K562 (cell line): ENCODE results near the gene CHAD. TPM values are rescaled to one million over a fixed set of nuclear protein-coding genes. Genes with fewer than 3 reads are reported as not detected.

ENCODE experiments used
- ATAC-seq: fragments of 200-7000 bp; cut with Tn5 transposase; 3 replicates; pipeline ENCODE4 v1.9.1; 2020; ENCODE audit warnings: moderate library complexity
- BruUV-seq: library from RNA; stranded (reverse); fragments of 400-500 nt; replicated peaks from 2 replicates; lab custom pipeline; 2021; lab: Mats Ljungman, UMichigan
- CTCF ChIA-PET: fragments of 300-600 bp; formaldehyde crosslinking; extraction: SDS; loops from one replicate; lab custom pipeline; 2021; ENCODE audit warnings: low intra/inter-chr PET ratio; lab: Yijun Ruan, JAX
- POLR2A ChIA-PET: fragments of 300-600, 350-650 bp; sonication (Branson Sonifier 250); formaldehyde crosslinking; extraction: SDS; loops from one replicate; lab custom pipeline; 2021; ENCODE audit warnings: antibody characterized with exemption, inconsistent platforms; lab: Yijun Ruan, JAX
- DNase-seq, 4 experiments: peaks; one replicate each; pipeline versions ENCODE4 v3.0.0 to v3.0.0-alpha.2; 2011 to 2018; ENCODE audit warnings: low spot score in 3 of 4, mixed read lengths in 3 of 4; ENCODE audit errors: extremely low read depth in 1 of 4
- FAIRE-seq: peaks from 2 replicates; lab custom pipeline; 2011; peaks lifted over from hg19 to GRCh38; lab: Jason Lieb, UNC
- H2AFZ ChIP-seq: 2 replicates; pipeline ENCODE4 v1.6.0; 2011; ENCODE audit warnings: low read depth, low read length, control low read depth, inconsistent platforms
- H3K27ac ChIP-seq: fragments of 200-600 bp; 3 replicates; pipeline ENCODE4 v1.8.0; 2011; ENCODE audit warnings: low read depth, mild to moderate bottlenecking, control low read depth, inconsistent platforms, low read length, moderate library complexity, mixed read lengths; ENCODE audit errors: extremely low read depth
- H3K27me3 ChIP-seq, 2 experiments: fragments of 300-600 bp in 1 of 2; 2 replicates in 1 of 2; 3 replicates in 1 of 2; pipeline versions ENCODE4 v1.6.0 to v1.8.0; 2011; ENCODE audit warnings: inconsistent platforms in 2 of 2, low read length in 2 of 2, mild to moderate bottlenecking in 1 of 2, mixed read lengths in 1 of 2, moderate library complexity in 1 of 2; ENCODE audit not compliant: control insufficient read depth in 2 of 2, insufficient read depth in 2 of 2
- H3K36me3 ChIP-seq: fragments of 300-600 bp; 3 replicates; pipeline ENCODE4 v1.8.0; 2011; ENCODE audit warnings: mild to moderate bottlenecking, low read length, inconsistent platforms; ENCODE audit not compliant: control insufficient read depth, insufficient read depth
- H3K4me1 ChIP-seq, 2 experiments: fragments of 200-600 bp in 1 of 2; replicated peaks in 1 of 2; 2 replicates in 1 of 2; 3 replicates in 1 of 2; pipeline versions ENCODE4 v1.5.1 to v1.8.0; 2011; ENCODE audit warnings: inconsistent platforms in 2 of 2, low read length in 2 of 2, mild to moderate bottlenecking in 1 of 2, mixed read lengths in 1 of 2, moderate library complexity in 1 of 2; ENCODE audit not compliant: control insufficient read depth in 2 of 2, insufficient read depth in 2 of 2
- H3K4me2 ChIP-seq: 2 replicates; pipeline ENCODE4 v1.6.1; 2011; ENCODE audit warnings: low read length, control low read depth, inconsistent platforms, mixed read lengths; ENCODE audit not compliant: insufficient read depth
- H3K4me3 ChIP-seq: fragments of 200-600 bp; sonication (generic), shearing (Covaris generic); 2 replicates; pipeline ENCODE4 v1.5.1; 2016; ENCODE audit warnings: control low read depth, inconsistent platforms
- H3K79me2 ChIP-seq: fragments of 200-600 bp; 3 replicates; pipeline ENCODE4 v1.8.0; 2011; ENCODE audit warnings: low read length, inconsistent platforms; ENCODE audit not compliant: control insufficient read depth, insufficient read depth
- H3K9ac ChIP-seq, 2 experiments: 2 replicates each; pipeline versions ENCODE4 v1.6.0 to v1.6.1; 2011; ENCODE audit warnings: low read depth in 2 of 2, low read length in 2 of 2, control low read depth in 1 of 2, inconsistent platforms in 1 of 2, mild to moderate bottlenecking in 1 of 2, mixed read lengths in 1 of 2; ENCODE audit not compliant: insufficient read depth in 1 of 2
- H3K9me1 ChIP-seq: one replicate; pipeline ENCODE4 v1.6.0; 2011; ENCODE audit warnings: inconsistent platforms, mild to moderate bottlenecking, low read length, moderate library complexity; ENCODE audit not compliant: control insufficient read depth, insufficient read depth
- H3K9me3 ChIP-seq: replicated peaks from 2 replicates; pipeline ENCODE4 v1.5.1; 2011; ENCODE audit warnings: low read depth, low read length, inconsistent platforms; ENCODE audit not compliant: control insufficient read depth, insufficient read depth
- H4K20me1 ChIP-seq: replicated peaks from 2 replicates; pipeline ENCODE4 v1.6.1; 2011; ENCODE audit warnings: low read length, inconsistent platforms, mixed read lengths; ENCODE audit not compliant: control insufficient read depth, insufficient read depth
- RBBP5 ChIP-seq: fragments of 200-600 bp; sonication (generic); IDR thresholded peaks from 2 replicates; pipeline ENCODE4 v1.6.1; 2012; ENCODE audit warnings: borderline replicate concordance, mild to moderate bottlenecking, low read length, control low read depth, inconsistent platforms; ENCODE audit not compliant: insufficient read depth, poor library complexity, severe bottlenecking
- RBM14 ChIP-seq: fragments of 200-400 bp; formaldehyde crosslinking; IDR thresholded peaks from 2 replicates; pipeline ENCODE4 v1.6.1; 2018; ENCODE audit warnings: low read depth, mild to moderate bottlenecking, low read length, moderate library complexity, borderline replicate concordance; ENCODE audit not compliant: insufficient read depth
- RBM34 ChIP-seq: fragments of 200-400 bp; formaldehyde crosslinking; IDR thresholded peaks from 2 replicates; pipeline ENCODE4 v1.6.1; 2018; ENCODE audit warnings: low read length, borderline replicate concordance; ENCODE audit not compliant: insufficient read depth
- ZNF717 ChIP-seq: fragments of 250-450 bp; sonication (Bioruptor Pico); IDR thresholded peaks from 2 replicates; pipeline ENCODE4 v1.5.0; 2021
- WGBS: fragments of 100-300 bp; shearing (Covaris generic); methylation state at CpG from one replicate; pipeline ENCODE4 v1.1.6; 2016; ENCODE audit warnings: low coverage, mixed read lengths; ENCODE audit not compliant: insufficient coverage; ENCODE audit errors: missing lambda C conversion rate; 5-methylcytosine and 5-hydroxymethylcytosine counted together
- in situ Hi-C: fragments of 300-500 bp; cut with MboI; formaldehyde crosslinking; loops from 4 replicates; pipeline ENCODE4 v1.15.0; 2018; ENCODE audit warnings: inconsistent platforms, mixed read lengths
- intact Hi-C: fragments of 100-400 bp; cut with micrococcal nuclease; formaldehyde crosslinking; loops from 2 replicates; pipeline ENCODE4 v1.14.2; 2022
- polyA plus RNA-seq, 8 experiments: library from polyadenylated mRNA; depleted of rRNA in 4 of 8; stranded (reverse) in 5 of 8; unstranded in 3 of 8; fragments of >200 nt; fragmentation: Nextera tagmentation in 2 of 8; fragmentation: Illumina TruSeq in 1 of 8; extraction: Ambion mirVana in 2 of 8; extraction: Trizol in 1 of 8; gene quantifications; 2 replicates each; pipeline versions ENCODE4 v1.2.1 to v1.2.3, GENCODE V29; 2011 to 2014; ENCODE audit warnings: inconsistent platforms in 1 of 8, missing spikeins in 1 of 8
- total RNA-seq, 7 experiments: library from RNA; depleted of rRNA in 6 of 7; stranded (reverse); fragments of >200 nt in 6 of 7; fragmentation: Illumina TruSeq in 2 of 7; extraction: Trizol in 2 of 7; gene quantifications; 2 replicates each; pipeline versions ENCODE4 v1.2.1 to v1.2.3, GENCODE V29; 2011 to 2021; ENCODE audit warnings: low replicate concordance in 1 of 7
- TF ChIP-seq, protein P1 (sequence below): fragments of 450-650 bp; formaldehyde crosslinking; IDR thresholded peaks from 2 replicates; pipeline ENCODE4 v1.4.0; 2020; ENCODE audit warnings: mild to moderate bottlenecking, mixed read lengths
- TF ChIP-seq, protein P2 (sequence below): fragments of 250-450 bp; sonication (Bioruptor Pico); IDR thresholded peaks from 2 replicates; pipeline ENCODE4 v1.4.0; 2020

The CHAD gene
- total and polyA plus RNA-seq, 9 of the 15 experiments (the other 6 are each of a cell fraction or from before 2014, with no cell fraction given): not detected

DNA sequence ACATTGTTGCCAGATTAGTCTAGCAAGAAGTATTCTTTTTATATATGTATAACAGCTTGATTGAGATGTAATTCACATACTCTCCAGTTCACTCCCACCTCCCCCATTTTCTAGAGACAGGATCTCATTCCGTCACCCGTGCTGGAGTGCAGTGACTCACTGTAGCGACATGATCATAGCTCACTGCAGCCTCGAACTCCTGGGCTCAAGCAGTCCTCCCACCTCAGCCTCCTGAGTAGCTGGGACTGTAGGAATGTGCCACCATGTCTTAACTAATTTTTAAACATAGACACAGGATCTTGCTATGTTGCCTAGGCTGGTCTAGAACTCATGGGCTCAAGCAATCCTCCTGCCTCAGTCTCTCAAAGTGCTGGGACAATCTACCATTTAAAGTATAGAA, 6.7 kb upstream of the CHAD start:
- ATAC-seq (no peak), FAIRE-seq (no peak), DNase-seq (no peak)
- no peaks in the 10 kb centered on the region for H3K9me3 ChIP-seq
- H3K36me3 ChIP-seq: peaks cover 7% of the 10 kb centered on the region; the same call in 2 of the 3 replicates
- peaks cover 11 to 30% of the 10 kb centered on the region in 2 experiments; a peak in 4 of 5 replicates for H3K4me1 ChIP-seq
- H3K27ac ChIP-seq: no peak overlapping the region
- no peak overlapping the region for H3K4me3 ChIP-seq
- H4K20me1 ChIP-seq: 0 out of 2 replicates have a peak, but pooled peaks cover 3% of the 10 kb centered on the region
- no peak overlapping the region for H3K4me2 ChIP-seq
- in situ Hi-C loops: no loop called here
- WGBS: 3% methylated on average over 4 of the region's 4 CpGs
- no peak overlapping the region for H3K9ac ChIP-seq
- no peaks in the 10 kb centered on the region for H3K9me1 ChIP-seq
- intact Hi-C loops: loop anchor here (10.0 kb wide), 1 partner anchor 181 kb away; no protein-coding TSS in a partner anchor
- peaks cover 10 to 35% of the 10 kb centered on the region in 2 experiments; a peak in 4 of 5 replicates for H3K27me3 ChIP-seq
- TF ChIP-seq, protein P1, sequence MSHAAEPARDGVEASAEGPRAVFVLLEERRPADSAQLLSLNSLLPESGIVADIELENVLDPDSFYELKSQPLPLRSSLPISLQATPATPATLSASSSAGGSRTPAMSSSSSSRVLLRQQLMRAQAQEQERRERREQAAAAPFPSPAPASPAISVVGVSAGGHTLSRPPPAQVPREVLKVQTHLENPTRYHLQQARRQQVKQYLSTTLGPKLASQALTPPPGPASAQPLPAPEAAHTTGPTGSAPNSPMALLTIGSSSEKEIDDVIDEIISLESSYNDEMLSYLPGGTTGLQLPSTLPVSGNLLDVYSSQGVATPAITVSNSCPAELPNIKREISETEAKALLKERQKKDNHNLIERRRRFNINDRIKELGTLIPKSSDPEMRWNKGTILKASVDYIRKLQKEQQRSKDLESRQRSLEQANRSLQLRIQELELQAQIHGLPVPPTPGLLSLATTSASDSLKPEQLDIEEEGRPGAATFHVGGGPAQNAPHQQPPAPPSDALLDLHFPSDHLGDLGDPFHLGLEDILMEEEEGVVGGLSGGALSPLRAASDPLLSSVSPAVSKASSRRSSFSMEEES: no peak
- TF ChIP-seq RBM14 (no peak), ZNF717 (CRISPR knock-in tag) (no peak), RBM34 (no peak), RBBP5 (no peak)
- TF ChIP-seq, protein P2, sequence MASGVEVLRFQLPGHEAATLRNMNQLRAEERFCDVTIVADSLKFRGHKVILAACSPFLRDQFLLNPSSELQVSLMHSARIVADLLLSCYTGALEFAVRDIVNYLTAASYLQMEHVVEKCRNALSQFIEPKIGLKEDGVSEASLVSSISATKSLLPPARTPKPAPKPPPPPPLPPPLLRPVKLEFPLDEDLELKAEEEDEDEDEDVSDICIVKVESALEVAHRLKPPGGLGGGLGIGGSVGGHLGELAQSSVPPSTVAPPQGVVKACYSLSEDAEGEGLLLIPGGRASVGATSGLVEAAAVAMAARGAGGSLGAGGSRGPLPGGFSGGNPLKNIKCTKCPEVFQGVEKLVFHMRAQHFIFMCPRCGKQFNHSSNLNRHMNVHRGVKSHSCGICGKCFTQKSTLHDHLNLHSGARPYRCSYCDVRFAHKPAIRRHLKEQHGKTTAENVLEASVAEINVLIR: no peak
- TF ChIP-seq, all 486 proteins: peak for 0
- peaks cover 14% of the 10 kb centered on the region for H3K79me2 ChIP-seq
- no peak overlapping the region for H2AFZ ChIP-seq
- POLR2A ChIA-PET: no interaction called here
- BruUV-seq: no TSS peak
- CTCF ChIA-PET: no interaction called here
